HEK293T (cell line): ENCODE measurements around the gene EIF2D.
A peak's percentile ranks its signal among the peaks of the same experiment; 100 is the strongest.
"Not testable (repeated sequence)": the region's sequence is repeated elsewhere in the genome, so short reads cannot be mapped to it uniquely, and the experiment has no call there.

Experiments
- CTCF ChIA-PET: fragments of 350-600 bp; formaldehyde crosslinking; extraction: SDS; loops from one replicate; lab custom pipeline; 2021; ENCODE audit warnings: antibody characterized with exemption, inconsistent platforms; lab: Yijun Ruan, JAX
- POLR2A ChIA-PET: fragments of 350-600 bp; formaldehyde crosslinking; extraction: SDS; loops from one replicate; lab custom pipeline; 2020; ENCODE audit warnings: antibody characterized with exemption, inconsistent platforms; lab: Yijun Ruan, JAX
- DNase-seq: peaks from one replicate; pipeline ENCODE4 v3.0.0; 2012; ENCODE audit warnings: mixed read lengths; ENCODE audit errors: extremely low spot score
- ARNT ChIP-seq: fragments of 450-650 bp; IDR thresholded peaks from 2 replicates; pipeline ENCODE4 v1.6.1; 2017; ENCODE audit warnings: mild to moderate bottlenecking
- BHLHE40 ChIP-seq: fragments of 450-650 bp; IDR thresholded peaks from 2 replicates; pipeline ENCODE4 v1.6.1; 2016; ENCODE audit warnings: mild to moderate bottlenecking, moderate library complexity, borderline replicate concordance
- CTBP1 ChIP-seq: fragments of 450-650 bp; IDR thresholded peaks from 2 replicates; pipeline ENCODE4 v1.6.1; 2016; ENCODE audit warnings: borderline replicate concordance
- ELF4 ChIP-seq: fragments of 450-650 bp; IDR thresholded peaks from 2 replicates; pipeline ENCODE4 v1.6.1; 2017; ENCODE audit warnings: antibody characterized with exemption
- FOXA1 ChIP-seq: fragments of 450-650 bp; IDR thresholded peaks from 2 replicates; pipeline ENCODE4 v1.6.1; 2016; ENCODE audit warnings: mild to moderate bottlenecking
- FOXK2 ChIP-seq: fragments of 450-650 bp; IDR thresholded peaks from 2 replicates; pipeline ENCODE4 v1.6.1; 2016; ENCODE audit warnings: mild to moderate bottlenecking
- FOXM1 ChIP-seq: fragments of 450-650 bp; IDR thresholded peaks from 2 replicates; pipeline ENCODE4 v1.6.1; 2017; ENCODE audit warnings: mild to moderate bottlenecking, borderline replicate concordance
- HDGF ChIP-seq: fragments of 450-650 bp; IDR thresholded peaks from 2 replicates; pipeline ENCODE4 v1.6.1; 2017; ENCODE audit warnings: antibody characterized with exemption, borderline replicate concordance
- L3MBTL2 ChIP-seq: fragments of 450-650 bp; conservative IDR thresholded peaks from 2 replicates; pipeline ENCODE4 v1.6.1; 2016; ENCODE audit warnings: mild to moderate bottlenecking
- LEF1 ChIP-seq: fragments of 450-650 bp; IDR thresholded peaks from 2 replicates; pipeline ENCODE4 v1.6.1; 2017; ENCODE audit warnings: mild to moderate bottlenecking, borderline replicate concordance
- NFRKB ChIP-seq: fragments of 450-650 bp; IDR thresholded peaks from 2 replicates; pipeline ENCODE4 v1.6.1; 2016; ENCODE audit warnings: mild to moderate bottlenecking, moderate library complexity
- SP1 ChIP-seq: fragments of 450-650 bp; IDR thresholded peaks from 2 replicates; pipeline ENCODE4 v1.6.1; 2017
- SUZ12 ChIP-seq: fragments of 450-650 bp; IDR thresholded peaks from 2 replicates; pipeline ENCODE4 v1.6.1; 2016; ENCODE audit warnings: mild to moderate bottlenecking
- TARDBP ChIP-seq: fragments of 450-650 bp; IDR thresholded peaks from 2 replicates; pipeline ENCODE4 v1.6.1; 2016
- ZNF384 ChIP-seq: fragments of 450-650 bp; IDR thresholded peaks from 2 replicates; pipeline ENCODE4 v1.6.1; 2016
- TF ChIP-seq, protein P1 (sequence below): fragments of 450-650 bp; IDR thresholded peaks from 2 replicates; pipeline ENCODE4 v1.6.1; 2016

The EIF2D gene

DNA sequence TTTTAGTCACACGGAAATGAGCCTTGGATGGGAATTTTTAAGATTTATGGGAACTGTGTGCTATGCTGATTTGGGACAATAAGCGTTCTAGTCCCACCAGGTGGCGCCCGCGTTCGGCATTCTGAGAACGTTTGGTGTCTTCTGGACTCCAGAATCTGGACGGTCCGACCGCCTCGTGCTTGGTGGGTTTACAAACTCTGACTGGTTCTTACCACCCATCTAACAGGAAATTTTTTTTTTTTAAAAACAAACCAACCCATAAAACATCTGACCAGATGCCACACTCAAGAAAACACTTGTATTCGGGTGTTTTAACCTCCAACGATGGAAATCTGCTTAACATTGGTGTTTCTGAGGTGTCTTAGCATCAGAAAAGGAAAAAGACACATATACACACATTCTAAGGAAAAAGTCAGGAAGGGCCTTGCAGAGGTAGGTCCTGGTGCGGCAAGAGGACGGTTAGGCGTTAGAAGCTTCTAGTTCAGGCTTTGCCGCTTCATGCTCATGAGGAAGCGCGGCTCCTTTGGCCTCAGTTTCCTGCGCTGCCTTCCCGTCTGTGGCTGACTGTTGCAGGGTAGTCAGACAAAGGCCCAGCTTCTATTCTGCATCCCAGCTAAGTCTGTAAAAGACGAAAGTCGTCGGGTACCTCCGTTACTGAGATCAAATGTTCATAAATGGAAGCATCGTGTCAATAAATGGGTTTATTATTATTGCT, 22.3 kb upstream of the EIF2D start:
- peak; percentile 74 for DNase-seq
- CTCF ChIA-PET: interaction anchor here (1.0 to 3.3 kb wide), 6 partner anchors 14 to 62 kb away, joined by 3 to 28 read pairs (median 10); no protein-coding TSS in a partner anchor
- TF ChIP-seq FOXK2: no peak
- TF ChIP-seq, protein P1, sequence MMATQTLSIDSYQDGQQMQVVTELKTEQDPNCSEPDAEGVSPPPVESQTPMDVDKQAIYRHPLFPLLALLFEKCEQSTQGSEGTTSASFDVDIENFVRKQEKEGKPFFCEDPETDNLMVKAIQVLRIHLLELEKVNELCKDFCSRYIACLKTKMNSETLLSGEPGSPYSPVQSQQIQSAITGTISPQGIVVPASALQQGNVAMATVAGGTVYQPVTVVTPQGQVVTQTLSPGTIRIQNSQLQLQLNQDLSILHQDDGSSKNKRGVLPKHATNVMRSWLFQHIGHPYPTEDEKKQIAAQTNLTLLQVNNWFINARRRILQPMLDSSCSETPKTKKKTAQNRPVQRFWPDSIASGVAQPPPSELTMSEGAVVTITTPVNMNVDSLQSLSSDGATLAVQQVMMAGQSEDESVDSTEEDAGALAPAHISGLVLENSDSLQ: peak; percentile 76
- peak; percentile 38 for TF ChIP-seq L3MBTL2
- TF ChIP-seq ELF4: no peak
- POLR2A ChIA-PET: interaction anchor here (0.9 to 2.9 kb wide), 16 partner anchors 7 to 286 kb away, joined by 3 to 31 read pairs (median 5); partner anchors contain the start of gene EIF2D

DNA sequence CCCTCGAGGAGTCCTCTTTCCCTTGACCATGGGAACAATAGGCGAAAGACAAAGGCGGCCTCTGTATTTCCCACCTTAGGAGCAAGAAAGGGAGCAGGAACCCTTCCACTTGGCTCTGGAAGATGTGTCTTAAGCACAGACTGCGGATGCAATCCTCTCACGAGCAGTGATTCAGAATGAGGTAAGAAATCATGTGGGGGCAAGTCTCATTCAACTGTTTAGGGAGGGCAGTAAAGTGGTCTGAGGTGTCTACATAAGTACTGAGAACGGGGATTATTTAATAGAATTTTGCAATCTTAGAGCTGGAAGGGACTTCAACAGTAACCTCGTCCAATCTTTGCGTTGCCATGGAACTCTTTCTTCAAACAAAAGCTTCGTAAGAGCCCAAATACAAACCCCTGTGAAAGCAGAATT, 21.4 kb upstream of the EIF2D start:
- no peak for DNase-seq
- no peak for TF ChIP-seq BHLHE40
- no peak for TF ChIP-seq CTBP1
- no peak for TF ChIP-seq L3MBTL2
- no peak for TF ChIP-seq SUZ12
- TF ChIP-seq, protein P1: no peak
- TF ChIP-seq ELF4: no peak
- no peak for TF ChIP-seq ZNF384
- TF ChIP-seq FOXM1: no peak
- TF ChIP-seq NFRKB: no peak
- TF ChIP-seq ARNT: no peak
- no peak for TF ChIP-seq FOXA1
- no peak for TF ChIP-seq TARDBP
- no peak for TF ChIP-seq SP1
- TF ChIP-seq HDGF: no peak
- TF ChIP-seq LEF1: no peak
- no peak for TF ChIP-seq FOXK2
- CTCF ChIA-PET: interaction anchor here (0.7 to 2.4 kb wide), 5 partner anchors 15 to 163 kb away, joined by 3 to 19 read pairs (median 3); partner anchors contain the start of gene IKBKE
- POLR2A ChIA-PET: interaction anchor here (1.7 to 2.9 kb wide), 2 partner anchors 31 to 80 kb away, joined by 3 to 31 read pairs; no protein-coding TSS in a partner anchor

DNA sequence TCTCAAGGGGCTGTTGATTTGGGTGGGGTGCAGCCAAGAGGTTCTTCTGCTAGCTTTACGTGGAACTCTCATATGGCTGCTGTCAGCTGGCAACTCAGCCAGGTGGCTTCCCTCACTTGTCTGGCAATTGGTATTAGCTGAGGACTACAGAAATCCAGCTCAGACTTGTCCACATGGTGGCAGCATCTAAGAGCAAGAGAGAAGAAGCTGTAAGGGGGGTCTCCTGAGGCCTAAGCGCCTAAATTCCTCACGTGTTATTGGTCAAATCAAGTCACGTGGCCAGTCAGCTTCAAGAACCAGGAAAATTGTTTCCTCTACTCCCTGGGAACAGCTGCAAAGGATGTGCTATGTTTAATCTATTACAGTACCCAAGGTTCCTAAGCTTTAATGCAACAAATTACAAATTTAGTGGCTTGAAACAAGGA, 18.8 kb upstream of the EIF2D start:
- peak; percentile 90 for DNase-seq
- CTCF ChIA-PET: interaction anchor here (0.8 to 2.9 kb wide), 7 partner anchors 19 to 281 kb away, joined by 3 to 50 read pairs (median 4); partner anchors contain the start of gene EIF2D
- POLR2A ChIA-PET: interaction anchor here (1.4 kb wide), 1 partner anchor 19 kb away, joined by 4 read pairs; the partner anchor contains the start of gene EIF2D
- no peak for TF ChIP-seq LEF1
- TF ChIP-seq L3MBTL2: peak; percentile 55; the same call in 1 of the 2 replicates
- TF ChIP-seq, protein P1: peak; percentile 71

DNA sequence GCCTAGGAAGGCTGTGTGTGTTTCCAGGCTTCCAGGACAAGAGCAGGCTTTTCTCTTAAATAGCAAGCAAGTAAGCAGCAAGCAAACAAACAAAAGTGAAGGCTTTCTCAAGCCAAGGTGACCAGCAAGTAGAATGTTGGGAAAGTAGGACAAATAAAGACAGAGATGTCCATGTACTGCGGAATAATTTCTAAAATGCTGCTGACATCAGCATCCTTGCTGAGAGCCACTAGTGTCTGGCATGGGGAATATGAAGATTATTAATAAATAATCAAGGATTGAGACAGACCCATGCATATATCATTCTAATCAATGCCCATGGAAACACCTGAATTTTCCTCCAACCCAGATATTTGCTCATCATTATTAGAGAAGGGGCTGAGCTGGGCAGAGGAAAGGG, 16.7 kb upstream of the EIF2D start:
- TF ChIP-seq SUZ12: no peak
- TF ChIP-seq FOXM1: no peak
- TF ChIP-seq SP1: no peak
- TF ChIP-seq ZNF384: no peak
- TF ChIP-seq CTBP1: no peak
- no peak for TF ChIP-seq ELF4
- no peak for TF ChIP-seq FOXA1
- no peak for TF ChIP-seq LEF1
- ChIA-PET CTCF (interaction anchor here (1.0 to 2.9 kb wide), 2 partner anchors 16 to 36 kb away, joined by 4 to 50 read pairs; no protein-coding TSS in a partner anchor), POLR2A (no interaction called here)

DNA sequence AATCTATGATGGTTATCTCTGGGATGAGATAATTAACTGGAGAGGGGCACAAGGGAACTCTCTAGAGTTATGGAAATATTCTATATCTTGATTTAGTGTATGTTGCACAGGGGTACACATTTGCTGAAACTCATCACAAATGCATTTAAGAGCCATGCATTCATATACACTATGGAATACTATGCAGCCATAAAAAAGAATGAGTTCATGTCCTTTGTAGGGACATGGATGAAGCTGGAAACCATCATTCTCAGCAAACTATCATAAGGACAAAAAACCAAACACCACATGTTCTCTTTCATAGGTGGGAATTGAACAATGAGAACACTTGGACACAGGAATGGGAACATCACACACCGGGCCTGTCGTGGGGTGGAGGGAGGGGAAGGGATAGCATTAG, 14.1 kb upstream of the EIF2D start:
- POLR2A ChIA-PET, CTCF ChIA-PET: not testable (repeated sequence)

More for the DNA sequence above, 16.7 kb upstream of the EIF2D start:
- no peak for DNase-seq

DNA sequence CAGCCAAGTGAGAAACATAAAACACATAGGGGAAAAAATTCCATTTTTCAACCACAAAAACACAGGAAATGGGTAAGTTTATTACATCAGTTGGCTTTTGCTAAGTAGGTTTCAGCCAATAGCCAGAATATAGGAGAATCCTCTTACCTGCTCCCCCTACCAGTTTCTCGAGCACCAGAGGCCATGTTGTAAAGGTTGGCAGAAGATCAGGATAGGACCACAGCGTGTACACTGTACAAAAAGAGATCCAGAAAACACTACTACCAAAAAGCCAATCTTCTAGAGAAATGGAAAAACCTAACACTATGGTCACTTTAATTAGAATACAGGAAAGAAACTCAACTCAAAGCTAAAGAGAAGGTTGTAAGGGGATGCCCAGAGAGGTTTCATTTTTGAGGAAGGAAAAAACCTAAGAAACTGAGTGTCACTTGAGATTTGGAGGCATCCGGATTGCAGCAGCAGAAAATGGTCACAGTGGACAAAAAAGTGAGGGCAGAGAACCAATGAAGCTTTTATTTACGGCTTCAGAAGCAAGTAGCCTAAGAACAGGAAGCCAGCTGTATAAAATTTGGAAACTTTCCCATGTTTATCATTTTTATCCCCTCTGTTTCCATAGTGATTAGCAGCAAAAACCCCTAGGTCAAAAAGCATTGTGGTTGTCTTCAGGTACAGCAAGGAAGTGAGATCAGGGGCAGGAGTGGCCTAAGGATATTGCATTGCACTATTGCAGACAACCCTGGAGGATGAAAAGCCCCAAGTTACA, 2.9 kb downstream of the EIF2D start:
- no peak for TF ChIP-seq FOXK2
- no peak for TF ChIP-seq BHLHE40
- TF ChIP-seq, protein P1: no peak
- TF ChIP-seq LEF1: no peak
- no peak for TF ChIP-seq ZNF384
- no peak for TF ChIP-seq FOXM1
- TF ChIP-seq SP1: no peak
- no peak for TF ChIP-seq CTBP1
- no peak for TF ChIP-seq TARDBP
- TF ChIP-seq SUZ12: no peak
- TF ChIP-seq ARNT: no peak
- POLR2A ChIA-PET: no interaction called here
- CTCF ChIA-PET: interaction anchor here (0.5 to 1.4 kb wide), 3 partner anchors 55 to 167 kb away, joined by 3 to 5 read pairs (median 3); no protein-coding TSS in a partner anchor
- DNase-seq: no peak

More for the DNA sequence above, 14.1 kb upstream of the EIF2D start:
- not testable (repeated sequence) for DNase-seq
